IMR-90 (cell line): ENCODE measurements around the gene OR10A3.

Source experiments
- CTCF ChIP-seq: conservative IDR thresholded peaks from 2 replicates; pipeline ENCODE4 v1.5.1; 2012; ENCODE audit warnings: mild to moderate bottlenecking, low read depth, low read length, improper control_type of control experiment
- ELK1 ChIP-seq: fragments of 150-350 bp; IDR thresholded peaks from 2 replicates; pipeline ENCODE4 v1.6.1; 2016; ENCODE audit warnings: low read depth, mild to moderate bottlenecking, low read length, moderate library complexity, borderline replicate concordance
- RFX5 ChIP-seq: IDR thresholded peaks from 2 replicates; pipeline ENCODE4 v1.8.0; 2012; ENCODE audit warnings: low read depth, mild to moderate bottlenecking, low read length, moderate library complexity
- TF ChIP-seq, protein P1 (sequence below): fragments of 150-350 bp; IDR thresholded peaks from 2 replicates; pipeline ENCODE4 v1.6.1; 2017; ENCODE audit warnings: mild to moderate bottlenecking, antibody characterized with exemption, low read length, low read depth

GRCh38 chr11:7905549-7905948, 36.0 kb downstream of the OR10A3 start:
- TF ChIP-seq CTCF (no peak), RFX5 (no peak), ELK1 (no peak)
- TF ChIP-seq, protein P1, sequence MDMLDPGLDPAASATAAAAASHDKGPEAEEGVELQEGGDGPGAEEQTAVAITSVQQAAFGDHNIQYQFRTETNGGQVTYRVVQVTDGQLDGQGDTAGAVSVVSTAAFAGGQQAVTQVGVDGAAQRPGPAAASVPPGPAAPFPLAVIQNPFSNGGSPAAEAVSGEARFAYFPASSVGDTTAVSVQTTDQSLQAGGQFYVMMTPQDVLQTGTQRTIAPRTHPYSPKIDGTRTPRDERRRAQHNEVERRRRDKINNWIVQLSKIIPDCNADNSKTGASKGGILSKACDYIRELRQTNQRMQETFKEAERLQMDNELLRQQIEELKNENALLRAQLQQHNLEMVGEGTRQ, result no peak
